PFSK-1 (cell line): ENCODE data around the gene ZNF138.

Experiments
- SIN3A ChIP-seq: IDR thresholded peaks from 2 replicates; pipeline ENCODE4 v1.6.1; 2012; ENCODE audit warnings: mild to moderate bottlenecking, low read length, moderate library complexity, borderline replicate concordance; ENCODE audit not compliant: insufficient read depth
- TAF1 ChIP-seq: IDR thresholded peaks from 2 replicates; pipeline ENCODE4 v1.6.1; 2012; ENCODE audit warnings: low read length, control low read depth, borderline replicate concordance; ENCODE audit not compliant: insufficient read depth

DNA sequence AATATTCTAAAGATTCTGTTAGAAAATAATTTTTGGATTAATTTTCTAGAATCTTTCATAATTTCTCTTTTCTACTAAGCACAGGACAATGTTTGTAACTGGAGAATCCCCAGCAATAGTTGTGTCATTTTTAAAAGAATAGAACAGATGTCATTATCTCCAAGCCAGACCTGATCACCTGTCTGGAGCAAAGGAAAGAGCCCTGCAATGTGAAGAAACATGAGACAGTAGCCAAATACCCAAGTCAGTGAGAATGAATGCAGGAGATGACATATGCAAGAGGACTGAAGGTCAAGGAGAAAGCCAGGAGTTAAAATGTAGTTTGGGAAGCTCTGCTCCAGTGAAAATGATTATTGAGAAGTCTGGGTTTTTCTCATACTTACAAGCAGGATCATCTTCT is 25.4 kb upstream of the ZNF138 start:
- no peak for TF ChIP-seq SIN3A
- TF ChIP-seq TAF1: no peak
